HepG2 (cell line): Measurements from ENCODE around the gene EIF1. TPM values are rescaled to one million over a fixed set of nuclear protein-coding genes. Genes with fewer than 3 reads are reported as not detected.

Source experiments
- CREM ChIP-seq, 2 experiments: sonication (generic) in 1 of 2; formaldehyde crosslinking in 1 of 2; IDR thresholded peaks; 2 replicates each; pipeline versions ENCODE4 v1.4.0 to v1.6.1; 2016 to 2020; ENCODE audit warnings: antibody characterized with exemption in 1 of 2, mild to moderate bottlenecking in 1 of 2, missing genetic modification reagents in 1 of 2
- GABPA ChIP-seq, 2 experiments: IDR thresholded peaks; 2 replicates each; pipeline ENCODE4 v1.6.1; 2011 to 2016; ENCODE audit warnings: low read depth in 2 of 2, low read length in 1 of 2, missing biosample characterization in 1 of 2, missing genetic modification characterization in 1 of 2
- HMG20B ChIP-seq: conservative IDR thresholded peaks from 2 replicates; pipeline ENCODE4 v1.6.1; 2016; ENCODE audit warnings: missing genetic modification reagents, missing compliant biosample characterization
- HOXA3 ChIP-seq: sonication (generic); formaldehyde crosslinking; IDR thresholded peaks from 2 replicates; pipeline ENCODE4 v1.5.0; 2020; ENCODE audit warnings: missing genetic modification reagents
- KMT2B ChIP-seq: IDR thresholded peaks from 2 replicates; pipeline ENCODE4 v1.6.1; 2016; ENCODE audit warnings: missing genetic modification reagents, missing compliant biosample characterization
- MEIS2 ChIP-seq: sonication (generic); formaldehyde crosslinking; IDR thresholded peaks from 2 replicates; pipeline ENCODE4 v1.9.0; 2021; ENCODE audit warnings: mild to moderate bottlenecking, missing genetic modification reagents
- NFATC3 ChIP-seq: sonication (generic); formaldehyde crosslinking; IDR thresholded peaks from 2 replicates; pipeline ENCODE4 v1.5.1; 2020; ENCODE audit warnings: mild to moderate bottlenecking, missing genetic modification reagents
- NR1H2 ChIP-seq: sonication (generic); formaldehyde crosslinking; IDR thresholded peaks from 2 replicates; pipeline ENCODE4 v1.8.1; 2022; ENCODE audit warnings: low read depth, missing genetic modification reagents, borderline replicate concordance
- SNAI1 ChIP-seq: sonication (generic); formaldehyde crosslinking; IDR thresholded peaks from 2 replicates; pipeline ENCODE4 v1.5.0; 2020; ENCODE audit warnings: mild to moderate bottlenecking, missing genetic modification reagents, borderline replicate concordance
- TOPORS ChIP-seq: sonication (generic); formaldehyde crosslinking; IDR thresholded peaks from 2 replicates; pipeline ENCODE4 v1.8.0; 2023; ENCODE audit warnings: mild to moderate bottlenecking, missing genetic modification reagents
- ZMYM3 ChIP-seq: sonication (generic); formaldehyde crosslinking; IDR thresholded peaks from 2 replicates; pipeline ENCODE4 v1.5.1; 2020; ENCODE audit warnings: mild to moderate bottlenecking, missing genetic modification reagents
- ZNF256 ChIP-seq: sonication (generic); formaldehyde crosslinking; conservative IDR thresholded peaks from 2 replicates; pipeline ENCODE4 v1.4.0; 2020; ENCODE audit warnings: missing genetic modification reagents
- ZNF329 ChIP-seq: sonication (generic); formaldehyde crosslinking; IDR thresholded peaks from 2 replicates; pipeline ENCODE4 v1.9.0; 2021; ENCODE audit warnings: low read depth, mild to moderate bottlenecking, missing genetic modification reagents
- ZNF432 ChIP-seq: sonication (generic); formaldehyde crosslinking; IDR thresholded peaks from 2 replicates; pipeline ENCODE4 v1.5.0; 2020; ENCODE audit warnings: missing genetic modification reagents, mild to moderate bottlenecking, borderline replicate concordance
- ZNF543 ChIP-seq: sonication (generic); formaldehyde crosslinking; IDR thresholded peaks from 2 replicates; pipeline ENCODE4 v1.4.0; 2020; ENCODE audit warnings: mild to moderate bottlenecking, missing genetic modification reagents
- ZNF589 ChIP-seq: sonication (generic); formaldehyde crosslinking; conservative IDR thresholded peaks from 2 replicates; pipeline ENCODE4 v1.8.0; 2022; ENCODE audit warnings: mild to moderate bottlenecking, moderate library complexity, missing genetic modification reagents
- ZNF605 ChIP-seq: sonication (generic); formaldehyde crosslinking; IDR thresholded peaks from 2 replicates; pipeline ENCODE4 v1.8.0; 2022; ENCODE audit warnings: mild to moderate bottlenecking, missing genetic modification reagents
- ZNF615 ChIP-seq: sonication (generic); formaldehyde crosslinking; IDR thresholded peaks from 2 replicates; pipeline ENCODE4 v1.5.0; 2020; ENCODE audit warnings: mild to moderate bottlenecking, missing genetic modification reagents, borderline replicate concordance
- ZNF7 ChIP-seq: IDR thresholded peaks from 2 replicates; pipeline ENCODE4 v1.6.1; 2016; ENCODE audit warnings: missing biosample characterization, missing genetic modification reagents
- ZNF75D ChIP-seq: sonication (generic); formaldehyde crosslinking; IDR thresholded peaks from 2 replicates; pipeline ENCODE4 v1.8.1; 2023; ENCODE audit warnings: missing genetic modification reagents, mild to moderate bottlenecking, borderline replicate concordance
- ZNF879 ChIP-seq: sonication (generic); formaldehyde crosslinking; IDR thresholded peaks from 2 replicates; pipeline ENCODE4 v1.8.1; 2023; ENCODE audit warnings: missing genetic modification reagents
- polyA plus RNA-seq, 8 experiments: library from polyadenylated mRNA; depleted of rRNA in 3 of 8; stranded (reverse) in 7 of 8; unstranded in 1 of 8; fragments of >200 nt; fragmentation: Illumina TruSeq in 4 of 8; extraction: Trizol in 4 of 8; gene quantifications; 2 replicates each; pipeline versions ENCODE4 v1.2.1 to v1.2.3, GENCODE V29; 2011 to 2016; ENCODE audit warnings: low read depth in 4 of 8, missing spikeins in 1 of 8, mixed read lengths in 1 of 8; ENCODE audit not compliant: insufficient read depth in 1 of 8
- total RNA-seq, 5 experiments: library from RNA; depleted of rRNA; stranded (reverse); fragments of >200 nt; fragmentation: Illumina TruSeq; extraction: Trizol; gene quantifications; 2 replicates each; pipeline ENCODE4 v1.2.3, GENCODE V29; 2016; ENCODE audit warnings: low read depth in 1 of 5
- TF ChIP-seq, protein P1 (sequence below): sonication (generic); formaldehyde crosslinking; IDR thresholded peaks from 2 replicates; pipeline ENCODE4 v1.4.0; 2020; ENCODE audit warnings: missing genetic modification reagents
- TF ChIP-seq, protein P2 (sequence below): sonication (generic); formaldehyde crosslinking; IDR thresholded peaks from 2 replicates; pipeline ENCODE4 v1.8.1; 2023; ENCODE audit warnings: missing genetic modification reagents, inconsistent platforms, borderline replicate concordance
- TF ChIP-seq, protein P3 (sequence below): IDR thresholded peaks from 2 replicates; pipeline ENCODE4 v1.6.1; 2016; ENCODE audit warnings: missing compliant biosample characterization, missing genetic modification reagents, borderline replicate concordance
- TF ChIP-seq, protein P4 (sequence below): sonication (generic); formaldehyde crosslinking; IDR thresholded peaks from 2 replicates; pipeline ENCODE4 v1.4.0; 2020; ENCODE audit warnings: missing genetic modification reagents

EIF1 gene
- total and polyA plus RNA-seq, 2 of the 13 experiments (the other 11 are each of a cell fraction or from before 2014, with no cell fraction given) = 147 to 517 TPM

DNA sequence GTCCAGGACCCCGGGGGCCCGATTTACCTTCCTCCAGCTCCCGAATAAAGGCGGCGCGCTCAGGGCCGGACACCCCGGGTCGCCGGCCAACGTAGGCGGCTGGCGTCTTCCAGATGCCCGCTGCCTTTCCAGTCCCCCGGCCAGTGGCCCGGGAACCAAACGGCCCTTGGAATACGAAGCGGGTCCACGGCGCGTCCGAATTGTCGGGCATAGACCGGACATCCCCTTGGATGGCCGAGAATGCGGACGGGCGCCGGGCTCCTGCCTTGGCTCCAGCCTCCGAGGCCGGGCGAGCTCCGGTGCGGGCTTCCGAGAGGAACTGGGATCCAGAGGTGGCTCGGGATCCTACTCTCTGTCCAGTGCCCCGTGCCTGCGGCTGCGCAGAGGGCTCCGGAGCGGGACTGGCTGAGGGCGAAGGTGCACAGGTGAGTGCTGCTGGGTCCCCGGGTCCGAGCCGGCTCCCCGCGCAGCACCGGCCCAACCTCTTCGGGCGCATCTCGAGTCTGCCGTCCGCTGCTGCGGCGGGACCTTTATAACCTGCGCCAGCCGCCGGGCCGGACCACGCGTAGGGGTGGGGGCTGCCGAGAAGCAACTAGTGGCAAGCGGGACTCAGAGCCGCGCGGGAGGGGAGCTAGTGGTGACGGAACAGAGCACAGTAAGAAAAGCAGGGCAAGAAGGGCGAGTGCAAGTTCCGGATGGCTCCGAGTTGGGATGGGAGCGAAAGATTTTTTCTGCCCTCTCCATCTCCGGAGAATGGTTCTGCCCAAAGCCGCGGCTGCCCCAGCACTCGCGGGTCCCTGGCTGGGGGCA, 45.7 kb downstream of the EIF1 start, which contains the start of gene HAP1 (continued):
- TF ChIP-seq ZNF615 (CRISPR knock-in tag) (no peak), ZMYM3 (CRISPR knock-in tag) (no peak), ZNF589 (CRISPR knock-in tag) (0 out of 2 replicates have a peak, but pooled peaks have one; percentile 24), GABPA (IDR thresholded peaks at IDR 0.05; ENCODE audit: low read depth, low read length) (no peak), GABPA (CRISPR knock-in tag; IDR thresholded peaks at IDR 0.05; ENCODE audit: low read depth) (no peak), ZNF879 (CRISPR knock-in tag) (no peak), HMG20B (CRISPR knock-in tag) (no peak), KMT2B (CRISPR knock-in tag) (no peak), NR1H2 (CRISPR knock-in tag) (no peak), ZNF75D (CRISPR knock-in tag) (no peak), SNAI1 (CRISPR knock-in tag) (peak; percentile 66; the same call in 1 of the 2 replicates), TOPORS (CRISPR knock-in tag) (0 out of 2 replicates have a peak, but pooled peaks have one; percentile 34), ZNF605 (CRISPR knock-in tag) (no peak), NFATC3 (no peak), ZNF543 (CRISPR knock-in tag) (peak; percentile 29; the same call in 1 of the 2 replicates), MEIS2 (CRISPR knock-in tag) (peak; percentile 9; the same call in 1 of the 2 replicates), ZNF256 (CRISPR knock-in tag) (no peak), ZNF432 (CRISPR knock-in tag) (no peak), HOXA3 (CRISPR knock-in tag) (no peak), ZNF329 (CRISPR knock-in tag) (no peak), CREM (IDR thresholded peaks at IDR 0.05) (no peak), CREM (CRISPR knock-in tag; IDR thresholded peaks at IDR 0.05) (no peak), ZNF7 (CRISPR knock-in tag) (no peak)
- TF ChIP-seq, protein P1, sequence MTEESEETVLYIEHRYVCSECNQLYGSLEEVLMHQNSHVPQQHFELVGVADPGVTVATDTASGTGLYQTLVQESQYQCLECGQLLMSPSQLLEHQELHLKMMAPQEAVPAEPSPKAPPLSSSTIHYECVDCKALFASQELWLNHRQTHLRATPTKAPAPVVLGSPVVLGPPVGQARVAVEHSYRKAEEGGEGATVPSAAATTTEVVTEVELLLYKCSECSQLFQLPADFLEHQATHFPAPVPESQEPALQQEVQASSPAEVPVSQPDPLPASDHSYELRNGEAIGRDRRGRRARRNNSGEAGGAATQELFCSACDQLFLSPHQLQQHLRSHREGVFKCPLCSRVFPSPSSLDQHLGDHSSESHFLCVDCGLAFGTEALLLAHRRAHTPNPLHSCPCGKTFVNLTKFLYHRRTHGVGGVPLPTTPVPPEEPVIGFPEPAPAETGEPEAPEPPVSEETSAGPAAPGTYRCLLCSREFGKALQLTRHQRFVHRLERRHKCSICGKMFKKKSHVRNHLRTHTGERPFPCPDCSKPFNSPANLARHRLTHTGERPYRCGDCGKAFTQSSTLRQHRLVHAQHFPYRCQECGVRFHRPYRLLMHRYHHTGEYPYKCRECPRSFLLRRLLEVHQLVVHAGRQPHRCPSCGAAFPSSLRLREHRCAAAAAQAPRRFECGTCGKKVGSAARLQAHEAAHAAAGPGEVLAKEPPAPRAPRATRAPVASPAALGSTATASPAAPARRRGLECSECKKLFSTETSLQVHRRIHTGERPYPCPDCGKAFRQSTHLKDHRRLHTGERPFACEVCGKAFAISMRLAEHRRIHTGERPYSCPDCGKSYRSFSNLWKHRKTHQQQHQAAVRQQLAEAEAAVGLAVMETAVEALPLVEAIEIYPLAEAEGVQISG (CRISPR knock-in tag) = peak; percentile 46; the same call in 1 of the 2 replicates
- TF ChIP-seq, protein P2, sequence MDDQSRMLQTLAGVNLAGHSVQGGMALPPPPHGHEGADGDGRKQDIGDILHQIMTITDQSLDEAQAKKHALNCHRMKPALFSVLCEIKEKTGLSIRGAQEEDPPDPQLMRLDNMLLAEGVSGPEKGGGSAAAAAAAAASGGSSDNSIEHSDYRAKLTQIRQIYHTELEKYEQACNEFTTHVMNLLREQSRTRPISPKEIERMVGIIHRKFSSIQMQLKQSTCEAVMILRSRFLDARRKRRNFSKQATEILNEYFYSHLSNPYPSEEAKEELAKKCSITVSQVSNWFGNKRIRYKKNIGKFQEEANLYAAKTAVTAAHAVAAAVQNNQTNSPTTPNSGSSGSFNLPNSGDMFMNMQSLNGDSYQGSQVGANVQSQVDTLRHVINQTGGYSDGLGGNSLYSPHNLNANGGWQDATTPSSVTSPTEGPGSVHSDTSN (CRISPR knock-in tag) = no peak
- TF ChIP-seq, protein P3, sequence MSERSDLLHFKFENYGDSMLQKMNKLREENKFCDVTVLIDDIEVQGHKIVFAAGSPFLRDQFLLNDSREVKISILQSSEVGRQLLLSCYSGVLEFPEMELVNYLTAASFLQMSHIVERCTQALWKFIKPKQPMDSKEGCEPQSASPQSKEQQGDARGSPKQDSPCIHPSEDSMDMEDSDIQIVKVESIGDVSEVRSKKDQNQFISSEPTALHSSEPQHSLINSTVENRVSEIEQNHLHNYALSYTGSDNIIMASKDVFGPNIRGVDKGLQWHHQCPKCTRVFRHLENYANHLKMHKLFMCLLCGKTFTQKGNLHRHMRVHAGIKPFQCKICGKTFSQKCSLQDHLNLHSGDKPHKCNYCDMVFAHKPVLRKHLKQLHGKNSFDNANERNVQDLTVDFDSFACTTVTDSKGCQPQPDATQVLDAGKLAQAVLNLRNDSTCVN (CRISPR knock-in tag) = 0 out of 2 replicates have a peak, but pooled peaks have one; percentile 52
- TF ChIP-seq, protein P4, sequence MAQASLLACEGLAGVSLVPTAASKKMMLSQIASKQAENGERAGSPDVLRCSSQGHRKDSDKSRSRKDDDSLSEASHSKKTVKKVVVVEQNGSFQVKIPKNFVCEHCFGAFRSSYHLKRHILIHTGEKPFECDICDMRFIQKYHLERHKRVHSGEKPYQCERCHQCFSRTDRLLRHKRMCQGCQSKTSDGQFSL (CRISPR knock-in tag) = 0 out of 2 replicates have a peak, but pooled peaks have one; percentile 21
